Coronary artery (tissue), 2 donors: ENCODE results near the gene KCNAB1.

Source experiments
- DNase-seq: peaks from one replicate; pipeline ENCODE4 v3.0.0-alpha.2; 2017; ENCODE audit warnings: low spot score
- H3K27ac ChIP-seq, 2 donors: fragments of 200-600 bp; sonication (generic); one replicate each; pipeline ENCODE4 v1.5.1; 2016 to 2019
- H3K4me3 ChIP-seq: fragments of 200-600 bp; sonication (generic); 2 replicates; pipeline ENCODE4 v1.5.1; 2016; ENCODE audit warnings: mild to moderate bottlenecking, moderate library complexity
- TF ChIP-seq, protein P1 (sequence below): fragments of 200-600 bp; sonication (generic); IDR thresholded peaks from one replicate; pipeline ENCODE4 v1.5.1; 2019; ENCODE audit warnings: antibody characterized with exemption

Gene KCNAB1

DNA sequence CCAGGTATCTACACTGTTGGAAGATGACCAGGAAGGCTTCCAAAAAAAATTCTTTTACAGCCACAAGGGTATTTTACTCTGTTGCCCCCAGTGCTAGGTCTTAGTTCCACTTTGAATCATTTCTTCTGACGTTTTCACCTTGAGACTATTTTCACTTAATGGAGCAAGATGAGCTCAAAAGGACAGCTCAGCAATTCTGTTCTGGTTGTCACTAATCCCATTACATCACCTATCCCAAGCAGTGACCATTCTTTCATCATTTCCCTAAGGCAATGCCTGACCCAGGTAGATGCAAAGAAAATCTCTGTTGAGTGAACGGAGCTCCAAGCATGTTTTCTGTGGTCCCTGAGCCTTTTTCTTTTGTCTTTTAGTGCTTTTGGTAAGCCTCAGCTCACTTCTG lies 210.0 kb downstream of the KCNAB1 start:
- TF ChIP-seq, protein P1, sequence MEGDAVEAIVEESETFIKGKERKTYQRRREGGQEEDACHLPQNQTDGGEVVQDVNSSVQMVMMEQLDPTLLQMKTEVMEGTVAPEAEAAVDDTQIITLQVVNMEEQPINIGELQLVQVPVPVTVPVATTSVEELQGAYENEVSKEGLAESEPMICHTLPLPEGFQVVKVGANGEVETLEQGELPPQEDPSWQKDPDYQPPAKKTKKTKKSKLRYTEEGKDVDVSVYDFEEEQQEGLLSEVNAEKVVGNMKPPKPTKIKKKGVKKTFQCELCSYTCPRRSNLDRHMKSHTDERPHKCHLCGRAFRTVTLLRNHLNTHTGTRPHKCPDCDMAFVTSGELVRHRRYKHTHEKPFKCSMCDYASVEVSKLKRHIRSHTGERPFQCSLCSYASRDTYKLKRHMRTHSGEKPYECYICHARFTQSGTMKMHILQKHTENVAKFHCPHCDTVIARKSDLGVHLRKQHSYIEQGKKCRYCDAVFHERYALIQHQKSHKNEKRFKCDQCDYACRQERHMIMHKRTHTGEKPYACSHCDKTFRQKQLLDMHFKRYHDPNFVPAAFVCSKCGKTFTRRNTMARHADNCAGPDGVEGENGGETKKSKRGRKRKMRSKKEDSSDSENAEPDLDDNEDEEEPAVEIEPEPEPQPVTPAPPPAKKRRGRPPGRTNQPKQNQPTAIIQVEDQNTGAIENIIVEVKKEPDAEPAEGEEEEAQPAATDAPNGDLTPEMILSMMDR: no peak
- Histone ChIP-seq H3K27ac (no peak overlapping the region), H3K4me3 (no peak overlapping the region)
- no peak for DNase-seq

DNA sequence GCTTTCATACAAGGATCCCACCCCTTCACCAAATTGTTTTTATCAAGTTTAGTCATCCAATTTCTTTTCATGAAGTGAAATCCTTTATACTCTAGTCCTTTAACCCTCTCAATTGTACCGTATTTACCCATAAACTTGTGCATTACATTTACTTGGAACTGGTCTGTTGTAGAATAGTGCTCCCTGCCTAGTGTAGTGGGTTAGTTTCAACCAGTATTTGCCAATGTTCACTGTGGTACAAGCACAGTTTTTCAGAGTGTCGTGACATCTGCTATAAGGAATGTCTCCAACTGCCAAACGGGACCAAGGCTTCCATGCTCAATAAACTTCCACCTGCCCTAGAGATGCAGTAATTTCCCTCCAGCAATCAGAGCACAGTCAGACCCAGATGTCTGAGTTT lies 211.9 kb downstream of the KCNAB1 start:
- Histone ChIP-seq H3K4me3 (no peak overlapping the region), H3K27ac (no peak overlapping the region)
- TF ChIP-seq, protein P1: no peak
- DNase-seq: no peak

DNA sequence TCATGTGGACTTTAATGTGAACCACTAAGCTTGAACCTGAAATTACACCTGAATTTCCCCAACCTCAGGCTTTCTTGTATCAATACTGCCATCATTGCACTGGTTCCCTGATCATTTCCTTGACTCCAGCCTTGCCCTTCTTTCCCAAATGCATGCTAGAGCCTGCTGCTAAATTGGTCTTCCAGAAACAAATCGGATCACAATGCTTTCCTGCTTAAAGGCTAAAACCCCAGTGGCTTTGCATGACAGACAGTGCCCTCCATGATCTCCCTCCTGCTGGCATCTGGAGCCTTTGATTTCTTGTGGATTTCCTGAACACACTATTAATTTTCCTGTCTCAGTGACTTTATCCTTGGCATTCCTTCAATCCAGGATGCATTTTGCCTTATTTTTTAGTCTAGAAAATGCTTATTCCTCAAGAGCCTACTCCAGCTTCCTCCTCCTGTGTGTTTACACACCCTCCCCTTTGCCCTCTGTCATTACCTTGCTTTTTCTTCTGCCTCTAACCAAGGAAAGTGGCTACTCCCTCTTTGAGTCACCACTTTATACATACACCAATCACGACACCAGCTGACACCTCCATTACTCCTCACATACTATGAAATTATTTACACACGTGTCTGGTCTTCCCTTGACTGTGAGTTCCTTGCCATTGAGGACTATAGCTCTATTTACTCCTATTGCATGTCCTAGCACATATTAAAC lies 214.6 kb downstream of the KCNAB1 start:
- Histone ChIP-seq H3K4me3 (no peak overlapping the region), H3K27ac (no peak overlapping the region)
- no peak for DNase-seq
- TF ChIP-seq, protein P1: no peak

DNA sequence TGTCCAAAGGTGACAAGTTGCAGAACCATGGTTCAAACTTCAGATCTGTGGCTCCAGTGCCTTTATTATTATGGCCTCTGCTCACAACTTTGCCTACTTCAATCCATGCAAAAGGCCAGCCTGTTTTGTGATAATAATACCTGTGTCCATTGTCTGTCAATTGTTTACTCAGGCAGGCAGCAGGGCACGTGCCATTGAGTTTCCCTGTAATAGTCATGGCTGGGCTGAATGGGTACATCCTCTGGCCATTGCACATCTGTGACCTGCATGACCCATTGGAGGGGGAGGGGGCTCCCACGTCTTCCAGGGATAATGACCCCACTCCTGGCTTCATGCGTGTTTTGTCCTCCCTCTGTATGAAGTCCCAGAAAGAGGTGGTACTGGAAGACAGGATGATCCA lies 219.1 kb downstream of the KCNAB1 start:
- TF ChIP-seq, protein P1: no peak
- no peak for DNase-seq
- Histone ChIP-seq H3K4me3 (no peak overlapping the region), H3K27ac (no peak overlapping the region)

DNA sequence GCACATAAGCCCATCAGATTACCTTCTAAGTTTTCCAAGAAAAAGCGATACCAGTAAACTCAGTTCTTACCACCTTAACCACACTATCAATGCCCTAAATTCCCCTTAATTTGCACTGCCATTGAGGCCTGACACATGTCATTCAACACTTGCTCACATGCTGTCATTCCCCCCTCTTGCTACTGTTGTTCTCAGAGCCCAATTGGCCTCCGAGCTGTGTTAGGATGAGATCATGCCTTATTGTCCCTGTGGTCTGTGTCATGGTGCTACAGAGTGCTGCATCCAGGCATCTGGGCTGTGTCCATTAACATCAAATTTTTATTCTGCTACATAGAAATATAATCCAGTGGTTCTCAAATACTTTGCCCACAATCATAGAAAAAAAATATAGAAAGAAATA lies 221.0 kb downstream of the KCNAB1 start:
- DNase-seq: no peak
- H3K4me3 ChIP-seq: no peak overlapping the region
- H3K27ac ChIP-seq: no peak overlapping the region
- TF ChIP-seq, protein P1: no peak

DNA sequence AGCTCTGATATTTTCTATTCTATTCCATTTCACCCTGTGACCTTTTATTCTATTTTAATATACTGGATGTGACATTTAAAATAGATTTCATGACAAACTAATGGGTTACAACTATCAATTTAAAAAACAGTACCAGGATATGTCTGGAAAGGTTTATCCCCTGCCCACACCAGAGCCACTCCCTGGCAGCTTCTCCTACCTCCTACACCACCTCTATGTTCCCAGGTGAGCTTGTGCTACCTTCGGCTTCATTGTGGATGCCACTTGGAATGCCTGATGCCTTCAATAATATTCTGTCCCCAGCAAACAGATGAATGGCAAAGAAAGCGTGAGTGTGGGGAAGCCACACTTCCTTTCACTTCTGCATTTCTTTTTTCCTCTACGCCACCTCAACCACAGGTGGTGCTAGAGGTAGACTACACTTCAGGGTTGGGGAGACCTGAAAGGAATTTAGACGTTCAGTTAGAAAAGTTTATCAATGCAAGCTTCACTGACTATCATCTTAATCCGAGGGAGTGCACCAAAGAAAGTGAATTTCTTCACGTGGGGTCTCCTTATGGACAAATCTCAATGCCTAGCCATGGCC lies 221.5 kb downstream of the KCNAB1 start:
- Histone ChIP-seq H3K4me3 (no peak overlapping the region), H3K27ac (no peak overlapping the region)
- TF ChIP-seq, protein P1: no peak
- DNase-seq: no peak

DNA sequence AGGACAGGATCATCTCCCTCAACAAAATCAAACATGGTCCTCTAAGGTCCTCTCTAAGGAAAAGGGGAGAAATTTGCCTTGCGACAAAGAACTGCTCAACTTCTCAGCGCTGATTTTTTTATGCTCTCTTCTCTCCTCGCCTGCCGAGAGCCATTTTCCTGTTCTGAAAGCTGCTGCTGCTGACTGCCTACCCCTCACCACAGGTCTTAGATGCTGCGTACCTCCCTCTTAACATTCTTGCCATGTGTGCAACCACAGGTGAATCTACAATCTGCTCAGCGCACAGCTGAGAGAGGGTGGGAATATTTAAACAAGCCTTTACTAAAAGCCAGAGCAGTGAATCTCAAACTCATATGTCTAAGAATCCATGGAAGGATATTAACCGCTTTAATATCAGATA lies 223.8 kb downstream of the KCNAB1 start:
- TF ChIP-seq, protein P1: no peak
- DNase-seq: no peak
- Histone ChIP-seq H3K4me3 (no peak overlapping the region), H3K27ac (no peak overlapping the region)
